Measurements from ENCODE around the gene MRPL11. TPM values are rescaled to one million over a fixed set of nuclear protein-coding genes. Genes with fewer than 3 reads are reported as not detected.
"Not testable (repeated sequence)": the region's sequence is repeated elsewhere in the genome, so short reads cannot be mapped to it uniquely, and the experiment has no call there.

MRPL11 gene
- total and polyA plus RNA-seq, 5 donors from 2014 or later, result 22.7 to 96.9 (median 81.3) TPM

DNA sequence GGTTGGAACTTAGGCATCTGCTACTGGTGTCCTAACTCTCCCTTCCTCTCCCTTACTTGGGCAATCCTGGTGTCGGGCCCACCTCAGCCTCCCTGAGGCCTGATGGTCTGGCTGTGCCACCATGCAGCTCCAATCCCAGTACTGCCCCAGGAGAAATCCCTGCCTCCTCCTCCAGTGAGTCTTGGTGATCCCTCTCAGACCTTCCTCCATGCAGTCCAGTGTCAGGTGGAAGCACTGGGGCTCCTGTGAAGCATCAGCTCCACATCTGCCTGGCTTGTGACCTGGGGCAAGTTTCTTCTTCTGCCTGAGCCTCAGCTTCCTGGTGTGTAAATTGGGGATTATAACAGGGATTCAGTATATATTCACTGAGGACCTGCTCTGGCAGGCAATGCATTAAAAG lies 26.3 kb upstream of the MRPL11 start:
- peaks cover 7 to 29% (median 18%) of the 10 kb centered on the region in 4 donors for H3K4me1 Mint-ChIP-seq
- Histone ChIP-seq H3K36me3 (ENCODE audit: control insufficient read depth, insufficient read depth, low read length) (no peaks in the 10 kb centered on the region), H3K9me3 (ENCODE audit: control insufficient read depth in 2 of 2, low read length in 2 of 2) (no peaks in the 10 kb centered on the region), H3K4me3 (ENCODE audit: low read depth, low read length) (no peak overlapping the region), H3K27me3 (ENCODE audit: control insufficient read depth, insufficient read depth, low read length) (no peaks in the 10 kb centered on the region), H3K27ac (ENCODE audit: insufficient read depth, low read length, poor library complexity, severe bottlenecking) (no peak overlapping the region), H3K4me1 (ENCODE audit: control insufficient read depth, insufficient read depth, low read length, poor library complexity, severe bottlenecking) (peaks cover 22% of the 10 kb centered on the region)
- H3K4me3 Mint-ChIP-seq, result peak overlapping the region in 2 of 4 donors; percentile 11 to 49
- ATAC-seq (ENCODE audit: low read depth in 2 of 2), result no peak
- peaks cover 0 to 5% (median 0%) of the 10 kb centered on the region in 7 donors for H3K9me3 Mint-ChIP-seq
- peak overlapping the region in 2 of 3 donors; percentile 75 to 77 for H3K27ac Mint-ChIP-seq
- peaks cover 9% of the 10 kb centered on the region for H3K36me3 Mint-ChIP-seq
- no peaks in the 10 kb centered on the region for H3K27me3 Mint-ChIP-seq
- no peak for DNase-seq

DNA sequence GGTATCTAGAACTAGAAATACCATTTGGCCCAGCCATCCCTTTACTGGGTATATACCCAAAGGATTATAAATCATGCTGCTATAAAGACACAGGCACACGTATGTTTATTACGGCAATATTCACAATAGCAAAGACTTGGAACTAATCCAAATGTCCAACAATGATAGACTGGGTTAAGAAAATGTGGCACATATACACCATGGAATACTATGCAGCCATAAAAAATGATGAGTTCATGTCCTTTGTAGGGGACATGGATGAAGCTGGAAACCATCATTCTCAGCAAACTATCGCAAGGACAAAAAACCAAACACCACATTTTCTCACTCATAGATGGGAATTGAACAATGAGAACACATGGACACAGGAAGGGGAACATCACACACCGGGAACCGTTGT lies 25.5 kb upstream of the MRPL11 start:
- H3K36me3 ChIP-seq (ENCODE audit: control insufficient read depth, insufficient read depth, low read length); H3K27ac Mint-ChIP-seq; H3K4me3 ChIP-seq (ENCODE audit: low read depth, low read length); H3K9me3 Mint-ChIP-seq; H3K27me3 ChIP-seq (ENCODE audit: control insufficient read depth, insufficient read depth, low read length); H3K27ac ChIP-seq (ENCODE audit: insufficient read depth, low read length, poor library complexity, severe bottlenecking); H3K27me3 Mint-ChIP-seq; DNase-seq; H3K36me3 Mint-ChIP-seq; H3K9me3 ChIP-seq (ENCODE audit: control insufficient read depth in 2 of 2, low read length in 2 of 2); ATAC-seq (ENCODE audit: low read depth in 2 of 2): not testable (repeated sequence)
- H3K4me1 ChIP-seq (ENCODE audit: control insufficient read depth, insufficient read depth, low read length, poor library complexity, severe bottlenecking), result peaks cover 22% of the 10 kb centered on the region
- peaks cover 7 to 29% (median 18%) of the 10 kb centered on the region in 4 donors for H3K4me1 Mint-ChIP-seq
- H3K4me3 Mint-ChIP-seq, result peak overlapping the region in 1 of 4 donors; percentile 49

DNA sequence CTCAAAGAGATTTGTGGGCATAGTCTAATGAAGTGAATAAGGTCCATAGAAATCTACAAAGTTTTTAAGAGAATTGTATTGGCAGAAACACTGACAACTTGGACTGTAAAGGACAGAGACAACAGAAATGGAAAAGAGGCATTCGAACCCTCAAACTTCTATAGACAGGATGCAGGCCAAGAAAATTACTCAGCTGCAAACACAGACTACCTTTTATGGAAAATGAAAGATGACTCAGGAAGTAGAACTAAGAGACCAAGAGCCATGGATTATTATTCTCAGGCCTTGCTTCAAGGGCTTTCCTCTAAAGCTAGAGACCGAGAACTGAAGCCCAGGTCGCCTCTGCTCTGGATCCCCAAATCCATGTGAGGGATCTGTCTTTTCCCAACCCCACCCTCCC lies 24.3 kb upstream of the MRPL11 start:
- Histone ChIP-seq H3K36me3 (ENCODE audit: control insufficient read depth, insufficient read depth, low read length) (no peaks in the 10 kb centered on the region), H3K27ac (ENCODE audit: insufficient read depth, low read length, poor library complexity, severe bottlenecking) (no peak overlapping the region), H3K27me3 (ENCODE audit: control insufficient read depth, insufficient read depth, low read length) (no peaks in the 10 kb centered on the region), H3K4me1 (ENCODE audit: control insufficient read depth, insufficient read depth, low read length, poor library complexity, severe bottlenecking) (peaks cover 19% of the 10 kb centered on the region), H3K9me3 (ENCODE audit: control insufficient read depth in 2 of 2, low read length in 2 of 2) (no peaks in the 10 kb centered on the region), H3K4me3 (ENCODE audit: low read depth, low read length) (no peak overlapping the region)
- Mint-ChIP-seq H3K36me3 (peaks cover 9% of the 10 kb centered on the region), H3K4me1 (peaks cover 0 to 22% (median 15%) of the 10 kb centered on the region in 4 donors), H3K27me3 (no peaks in the 10 kb centered on the region), H3K4me3 (peak overlapping the region in 1 of 4 donors; percentile 29), H3K27ac (no peak overlapping the region), H3K9me3 (peaks cover 0 to 5% (median 0%) of the 10 kb centered on the region in 7 donors)
- ATAC-seq (ENCODE audit: low read depth in 2 of 2) (no peak), DNase-seq (peak in 1 of 3 donors; percentile 31)

DNA sequence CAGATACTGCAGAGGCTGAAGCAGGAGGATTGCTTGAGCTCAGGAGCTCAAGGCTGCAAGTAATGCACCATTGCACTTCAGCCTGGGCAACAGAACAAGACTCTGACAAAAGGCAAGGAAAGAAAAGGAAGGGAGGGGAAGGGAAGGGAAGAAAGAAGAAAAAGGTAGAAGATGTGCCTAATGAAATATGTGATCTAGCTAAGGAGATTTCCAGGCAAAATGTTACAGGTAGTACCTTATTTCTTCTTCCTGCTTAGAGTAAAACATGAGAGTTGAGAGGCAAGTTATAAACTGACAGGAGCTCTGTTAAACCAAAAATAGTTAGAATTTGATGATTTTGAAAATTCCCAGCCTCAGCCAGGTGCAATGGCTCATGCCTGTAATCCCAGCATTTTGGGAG lies 23.4 kb upstream of the MRPL11 start:
- Mint-ChIP-seq H3K4me3 (no peak overlapping the region), H3K27me3 (no peaks in the 10 kb centered on the region), H3K9me3 (peaks cover 0 to 5% (median 0%) of the 10 kb centered on the region in 7 donors), H3K36me3 (peaks cover 9% of the 10 kb centered on the region), H3K27ac (no peak overlapping the region), H3K4me1 (peaks cover 0 to 16% (median 12%) of the 10 kb centered on the region in 4 donors)
- Histone ChIP-seq H3K4me3 (ENCODE audit: low read depth, low read length) (no peak overlapping the region), H3K36me3 (ENCODE audit: control insufficient read depth, insufficient read depth, low read length) (no peaks in the 10 kb centered on the region), H3K9me3 (ENCODE audit: control insufficient read depth in 2 of 2, low read length in 2 of 2) (no peaks in the 10 kb centered on the region), H3K27ac (ENCODE audit: insufficient read depth, low read length, poor library complexity, severe bottlenecking) (no peak overlapping the region), H3K4me1 (ENCODE audit: control insufficient read depth, insufficient read depth, low read length, poor library complexity, severe bottlenecking) (peaks cover 11% of the 10 kb centered on the region), H3K27me3 (ENCODE audit: control insufficient read depth, insufficient read depth, low read length) (no peaks in the 10 kb centered on the region)
- no peak for ATAC-seq (ENCODE audit: low read depth in 2 of 2)
- no peak for DNase-seq

DNA sequence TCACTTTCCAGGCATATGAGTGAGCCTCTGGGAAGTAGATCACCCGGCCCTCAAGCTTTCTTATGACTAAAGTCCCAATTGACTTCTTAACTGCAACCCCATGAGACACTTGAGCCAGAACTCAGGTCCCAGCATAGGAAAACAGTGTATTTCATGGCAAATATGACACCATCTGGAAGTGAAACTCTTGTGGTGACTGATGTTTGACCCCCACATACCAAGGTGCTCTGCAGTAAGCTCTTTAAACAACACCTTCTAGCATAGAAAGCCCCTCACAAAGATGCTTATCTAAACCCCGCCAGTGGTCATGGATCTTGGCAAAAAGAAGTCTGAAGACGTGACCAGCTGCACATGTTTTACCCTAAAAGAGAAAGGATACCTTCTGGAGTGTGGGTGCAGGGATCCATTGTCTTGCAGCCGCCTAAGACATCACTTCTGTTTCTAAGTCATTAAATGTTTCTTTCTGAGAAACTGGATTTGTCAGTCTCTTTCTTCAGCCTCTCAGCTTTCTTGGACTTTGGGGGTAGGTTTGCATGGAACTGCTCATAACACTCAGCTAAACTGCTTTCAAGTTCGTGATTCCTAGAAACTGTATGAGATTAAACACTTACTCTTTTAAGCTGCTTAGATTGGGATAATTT lies 20.6 kb upstream of the MRPL11 start:
- Mint-ChIP-seq H3K4me3 (peak overlapping the region in 1 of 4 donors; percentile 36), H3K9me3 (peaks cover 0 to 5% (median 0%) of the 10 kb centered on the region in 7 donors), H3K27me3 (peaks cover 10% of the 10 kb centered on the region), H3K4me1 (peaks cover 1 to 12% (median 3%) of the 10 kb centered on the region in 4 donors), H3K27ac (no peak overlapping the region), H3K36me3 (peaks cover 9% of the 10 kb centered on the region)
- Histone ChIP-seq H3K9me3 (ENCODE audit: control insufficient read depth in 2 of 2, low read length in 2 of 2) (no peaks in the 10 kb centered on the region), H3K4me1 (ENCODE audit: control insufficient read depth, insufficient read depth, low read length, poor library complexity, severe bottlenecking) (no peaks in the 10 kb centered on the region), H3K27ac (ENCODE audit: insufficient read depth, low read length, poor library complexity, severe bottlenecking) (no peak overlapping the region), H3K36me3 (ENCODE audit: control insufficient read depth, insufficient read depth, low read length) (no peaks in the 10 kb centered on the region), H3K4me3 (ENCODE audit: low read depth, low read length) (no peak overlapping the region), H3K27me3 (ENCODE audit: control insufficient read depth, insufficient read depth, low read length) (no peaks in the 10 kb centered on the region)
- DNase-seq (no peak), ATAC-seq (ENCODE audit: low read depth in 2 of 2) (no peak)

DNA sequence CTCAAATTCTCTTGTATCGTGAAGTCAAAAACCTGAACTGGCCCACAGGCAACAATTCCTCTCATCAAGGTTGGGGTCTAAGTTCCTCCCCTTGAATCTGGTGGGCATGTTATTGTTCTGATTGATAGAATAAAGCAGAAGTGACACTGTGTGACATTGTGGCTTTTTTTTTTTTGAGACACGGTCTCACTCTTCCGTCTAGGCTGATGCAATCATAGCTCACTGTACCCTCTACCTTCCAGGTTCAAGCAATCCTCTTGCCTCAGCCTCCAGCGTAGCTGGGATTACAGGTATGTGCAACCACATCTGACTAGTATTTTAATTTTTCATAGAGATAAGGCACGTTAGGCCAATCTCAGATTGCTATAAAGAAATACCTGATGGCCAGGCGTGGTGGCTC lies 19.2 kb upstream of the MRPL11 start:
- Histone ChIP-seq H3K27me3 (ENCODE audit: control insufficient read depth, insufficient read depth, low read length) (no peaks in the 10 kb centered on the region), H3K9me3 (ENCODE audit: control insufficient read depth in 2 of 2, low read length in 2 of 2) (no peaks in the 10 kb centered on the region), H3K27ac (ENCODE audit: insufficient read depth, low read length, poor library complexity, severe bottlenecking) (no peak overlapping the region), H3K4me3 (ENCODE audit: low read depth, low read length) (no peak overlapping the region), H3K36me3 (ENCODE audit: control insufficient read depth, insufficient read depth, low read length) (no peaks in the 10 kb centered on the region), H3K4me1 (ENCODE audit: control insufficient read depth, insufficient read depth, low read length, poor library complexity, severe bottlenecking) (no peaks in the 10 kb centered on the region)
- H3K36me3 Mint-ChIP-seq, result peaks cover 3% of the 10 kb centered on the region
- ATAC-seq (ENCODE audit: low read depth in 2 of 2), result no peak
- no peak for DNase-seq
- peaks cover 0 to 4% (median 0%) of the 10 kb centered on the region in 7 donors for H3K9me3 Mint-ChIP-seq
- H3K27me3 Mint-ChIP-seq, result peaks cover 10% of the 10 kb centered on the region
- peaks cover 3 to 18% (median 8%) of the 10 kb centered on the region in 4 donors for H3K4me1 Mint-ChIP-seq
- H3K27ac Mint-ChIP-seq, result no peak overlapping the region
- no peak overlapping the region for H3K4me3 Mint-ChIP-seq

DNA sequence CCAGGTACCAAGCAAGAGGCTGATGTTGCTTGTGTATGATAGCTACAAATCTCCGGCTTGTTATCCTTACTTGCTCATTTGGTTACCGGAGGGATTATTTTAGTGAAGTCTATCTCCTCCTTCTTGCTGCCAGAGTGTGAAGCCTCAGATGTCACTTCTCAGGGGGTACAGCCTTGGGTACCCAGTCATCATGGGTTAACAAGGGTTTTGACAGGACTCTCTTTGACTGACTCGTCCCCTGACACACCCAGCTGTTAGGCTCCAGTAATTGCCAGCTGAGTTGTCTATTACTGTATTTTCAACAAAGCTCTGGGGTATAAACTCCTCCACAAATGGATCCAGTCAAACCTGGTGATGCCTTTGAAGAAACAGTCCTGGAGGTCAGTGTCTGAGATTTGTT lies 16.2 kb upstream of the MRPL11 start:
- Mint-ChIP-seq H3K9me3 (peaks cover 0 to 2% (median 0%) of the 10 kb centered on the region in 7 donors), H3K36me3 (peaks cover 4% of the 10 kb centered on the region), H3K27ac (no peak overlapping the region), H3K27me3 (peaks cover 10% of the 10 kb centered on the region), H3K4me3 (peak overlapping the region in 1 of 4 donors; percentile 14), H3K4me1 (peaks cover 0 to 19% (median 8%) of the 10 kb centered on the region in 4 donors)
- Histone ChIP-seq H3K36me3 (ENCODE audit: control insufficient read depth, insufficient read depth, low read length) (no peaks in the 10 kb centered on the region), H3K27me3 (ENCODE audit: control insufficient read depth, insufficient read depth, low read length) (no peaks in the 10 kb centered on the region), H3K4me3 (ENCODE audit: low read depth, low read length) (no peak overlapping the region), H3K4me1 (ENCODE audit: control insufficient read depth, insufficient read depth, low read length, poor library complexity, severe bottlenecking) (no peaks in the 10 kb centered on the region), H3K27ac (ENCODE audit: insufficient read depth, low read length, poor library complexity, severe bottlenecking) (no peak overlapping the region), H3K9me3 (ENCODE audit: control insufficient read depth in 2 of 2, low read length in 2 of 2) (no peaks in the 10 kb centered on the region)
- no peak for ATAC-seq (ENCODE audit: low read depth in 2 of 2)
- DNase-seq, result no peak

DNA sequence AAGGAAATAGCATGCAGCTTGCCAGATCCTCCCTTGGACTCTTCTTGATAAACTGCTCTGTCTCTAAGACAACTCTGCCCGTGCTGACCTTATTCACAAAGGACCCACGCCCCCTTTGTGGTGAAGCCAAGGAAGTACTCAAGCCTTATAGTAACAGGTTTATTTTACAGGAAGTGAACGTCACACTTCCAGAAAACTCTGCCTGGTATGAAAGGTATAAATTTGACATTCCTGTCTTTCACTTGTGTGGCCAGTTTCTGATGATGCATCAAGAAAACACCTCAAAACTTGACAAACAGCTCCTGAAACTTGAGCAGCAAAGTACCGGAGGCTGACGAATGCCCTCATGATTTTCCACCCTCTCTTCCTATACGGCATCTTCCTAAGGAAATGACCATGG lies 15.6 kb upstream of the MRPL11 start:
- ATAC-seq (ENCODE audit: low read depth in 2 of 2) (no peak), DNase-seq (peak in 1 of 3 donors; percentile 38)
- Histone ChIP-seq H3K27ac (ENCODE audit: insufficient read depth, low read length, poor library complexity, severe bottlenecking) (no peak overlapping the region), H3K4me3 (ENCODE audit: low read depth, low read length) (no peak overlapping the region), H3K27me3 (ENCODE audit: control insufficient read depth, insufficient read depth, low read length) (no peaks in the 10 kb centered on the region), H3K9me3 (ENCODE audit: control insufficient read depth in 2 of 2, low read length in 2 of 2) (no peaks in the 10 kb centered on the region), H3K36me3 (ENCODE audit: control insufficient read depth, insufficient read depth, low read length) (no peaks in the 10 kb centered on the region), H3K4me1 (ENCODE audit: control insufficient read depth, insufficient read depth, low read length, poor library complexity, severe bottlenecking) (no peaks in the 10 kb centered on the region)
- peaks cover 4% of the 10 kb centered on the region for H3K36me3 Mint-ChIP-seq
- peaks cover 10% of the 10 kb centered on the region for H3K27me3 Mint-ChIP-seq
- H3K27ac Mint-ChIP-seq, result no peak overlapping the region
- peaks cover 0 to 19% (median 8%) of the 10 kb centered on the region in 4 donors for H3K4me1 Mint-ChIP-seq
- no peaks in the 10 kb centered on the region for H3K9me3 Mint-ChIP-seq
- no peak overlapping the region for H3K4me3 Mint-ChIP-seq

Data from CD4-positive, CD25-positive, alpha-beta regulatory T cell (primary cell).